Fibroblast of upper back skin (primary cell): ENCODE results near the gene RNF214.

ENCODE experiments used
- DNase-seq: peaks from one replicate; pipeline ENCODE4 v3.0.0-alpha.2; 2013

Gene RNF214

DNA sequence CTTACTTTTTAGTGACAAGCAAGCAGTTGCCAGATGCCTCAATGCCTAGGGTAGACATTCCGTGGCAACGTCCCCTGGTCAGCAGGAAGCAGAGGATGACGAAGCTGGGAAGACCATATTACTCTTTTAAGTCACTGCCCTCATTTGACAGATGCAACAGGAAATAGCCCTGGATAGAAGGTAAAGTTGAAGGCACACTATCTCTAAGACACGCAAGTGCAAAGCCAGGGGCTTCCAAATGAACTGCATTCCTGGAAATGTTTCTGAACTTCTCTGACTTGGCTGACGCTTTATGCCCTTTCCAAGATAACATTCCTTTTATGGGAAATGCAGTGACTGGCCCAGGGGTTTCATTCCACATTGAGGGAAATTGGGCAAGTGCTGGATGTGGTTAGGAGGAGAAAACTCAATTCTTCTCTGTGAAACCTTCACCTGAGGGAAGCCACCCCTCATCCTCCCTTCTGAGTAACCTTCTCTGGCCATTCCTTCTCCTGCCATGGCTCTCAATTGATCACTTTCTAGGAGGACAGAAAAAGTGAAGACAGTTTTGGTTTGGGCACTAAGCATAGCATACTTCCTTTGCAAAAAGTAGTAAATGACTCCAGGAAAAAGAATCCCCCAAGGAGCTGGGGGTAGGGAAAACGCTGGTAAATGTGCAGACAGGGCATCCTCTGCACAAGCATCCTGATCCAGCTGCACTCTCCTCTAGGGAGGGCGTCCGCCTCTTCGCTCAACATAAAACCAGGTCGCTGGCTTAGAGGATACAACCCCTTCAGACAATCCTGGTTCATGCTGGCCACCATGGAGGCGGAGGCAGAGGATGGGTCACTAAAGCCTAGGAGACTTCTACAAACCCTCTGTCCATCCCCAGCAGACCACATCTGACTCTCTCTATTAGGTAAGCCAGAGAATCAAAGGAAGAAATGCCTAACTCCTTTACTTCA, 15.1 kb upstream of the RNF214 start:
- DNase-seq: peak; percentile 85

- DNase-seq: peak; percentile 79
Observed at GRCh38 chr11:117218133-117218915, 14.1 kb upstream of the RNF214 start.

- DNase-seq: no peak
Observed at GRCh38 chr11:117219001-117219400, 13.5 kb upstream of the RNF214 start.

- no peak for DNase-seq
Observed at GRCh38 chr11:117219455-117219854, 13.0 kb upstream of the RNF214 start.

GRCh38 chr11:117219995-117220394, 12.5 kb upstream of the RNF214 start:
- no peak for DNase-seq

DNA sequence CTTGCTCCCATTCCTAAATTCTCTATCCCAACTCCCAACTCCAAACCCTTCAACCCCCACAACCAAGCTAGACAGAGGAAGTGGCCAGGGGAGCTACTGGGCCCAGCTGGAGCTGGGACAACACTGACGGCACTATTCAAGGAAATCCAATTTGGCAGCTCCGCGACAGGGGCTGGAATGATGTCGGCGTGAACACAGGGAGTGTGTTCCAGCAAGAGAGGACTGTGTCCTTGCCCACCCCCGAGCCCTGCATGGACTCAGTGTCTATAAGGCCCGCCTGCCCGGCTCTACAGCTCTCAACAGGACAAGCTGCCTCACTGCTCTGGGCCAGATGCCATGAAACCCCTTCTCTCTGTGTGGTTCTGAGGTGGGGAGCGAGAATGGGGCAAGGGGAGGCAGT, 11.9 kb upstream of the RNF214 start:
- DNase-seq: no peak

- DNase-seq: no peak
Observed at GRCh38 chr11:117220999-117221774, 11.3 kb upstream of the RNF214 start.

DNA sequence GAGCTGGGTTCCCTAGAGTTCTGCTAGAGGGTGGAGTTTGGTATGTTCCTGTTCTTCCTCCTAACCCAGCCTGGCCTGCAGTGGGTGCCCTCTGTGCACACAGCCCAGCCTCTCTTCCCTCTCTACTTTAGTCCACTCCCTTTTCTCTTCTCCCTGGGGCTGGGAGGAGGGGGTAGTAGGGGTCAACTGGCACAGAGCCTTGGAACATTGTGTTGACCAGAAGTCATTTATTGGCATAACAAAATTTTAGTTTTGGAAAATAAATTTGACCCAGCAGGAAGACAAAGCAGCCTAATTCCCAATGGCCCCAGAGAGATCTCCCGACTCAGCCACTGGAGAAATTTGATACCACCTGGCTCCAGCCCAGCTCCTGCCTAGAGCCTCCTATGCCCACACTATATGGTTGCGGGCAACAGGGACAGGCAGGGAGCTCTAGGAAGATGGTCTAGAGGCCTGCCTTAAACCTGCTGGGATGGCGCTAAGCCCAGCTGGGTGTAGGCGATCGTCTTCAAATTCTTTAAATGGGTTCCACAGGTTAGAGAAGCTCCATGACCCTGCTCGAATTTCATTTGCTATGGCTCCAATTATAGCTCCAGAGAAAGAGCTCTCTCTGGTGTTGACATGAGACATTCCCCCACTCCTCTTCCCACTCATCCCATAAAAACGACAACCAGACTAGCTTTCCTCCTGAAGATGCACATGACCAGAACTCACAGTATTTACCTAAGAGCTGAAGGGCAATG, 10.5 kb upstream of the RNF214 start:
- DNase-seq: peak; percentile 65

GRCh38 chr11:117222991-117223740, 9.3 kb upstream of the RNF214 start:
- no peak for DNase-seq

GRCh38 chr11:117223741-117224689, 8.5 kb upstream of the RNF214 start:
- no peak for DNase-seq

GRCh38 chr11:117225553-117226170, 6.8 kb upstream of the RNF214 start:
- DNase-seq: no peak

DNA sequence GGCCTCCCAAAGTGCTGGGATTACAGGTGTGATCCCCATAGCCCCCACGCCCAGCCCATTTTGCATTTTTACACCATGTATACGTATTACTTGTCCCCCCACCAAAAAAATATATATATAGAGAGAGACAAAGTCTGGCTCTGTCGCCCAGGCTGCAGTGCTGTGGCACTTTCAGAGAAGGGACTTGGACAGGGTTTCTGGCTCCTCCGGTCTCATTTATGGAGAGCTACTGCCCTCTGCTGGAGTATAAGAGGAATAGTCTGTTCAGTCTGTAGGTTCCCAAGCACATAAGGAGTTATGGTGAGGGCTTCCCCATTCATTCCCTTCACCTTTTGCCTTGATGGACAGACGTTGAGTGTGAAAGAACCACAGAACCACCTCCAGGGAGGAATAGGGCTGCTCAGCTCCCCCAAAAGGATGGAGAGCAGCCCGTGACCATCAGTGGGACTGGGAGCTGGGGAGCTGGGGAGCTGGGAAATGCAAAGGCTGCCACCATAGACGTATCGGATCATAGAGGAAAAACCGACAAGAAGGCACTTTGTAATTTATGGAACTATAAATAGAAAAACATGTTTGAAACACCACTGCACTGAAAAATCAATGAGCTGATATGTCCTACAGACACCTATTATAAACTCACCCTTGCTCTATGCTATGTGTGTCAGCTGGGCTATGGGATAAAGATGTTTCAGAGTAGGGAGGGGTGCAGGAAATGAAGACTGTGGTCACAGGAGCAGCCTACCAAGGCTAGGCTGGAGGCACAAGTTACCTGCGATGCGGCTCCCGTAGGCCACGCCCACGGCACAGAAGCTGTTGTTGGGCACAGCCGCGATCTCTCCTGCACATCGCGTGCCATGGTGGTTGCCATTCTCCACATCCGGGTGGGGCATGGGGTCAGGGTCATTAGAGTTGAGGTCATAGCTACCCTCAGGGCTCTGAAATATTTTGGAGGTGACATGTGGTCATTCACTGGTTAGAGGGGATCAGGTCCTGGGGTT, 5.8 kb upstream of the RNF214 start:
- DNase-seq: peak; percentile 75

DNA sequence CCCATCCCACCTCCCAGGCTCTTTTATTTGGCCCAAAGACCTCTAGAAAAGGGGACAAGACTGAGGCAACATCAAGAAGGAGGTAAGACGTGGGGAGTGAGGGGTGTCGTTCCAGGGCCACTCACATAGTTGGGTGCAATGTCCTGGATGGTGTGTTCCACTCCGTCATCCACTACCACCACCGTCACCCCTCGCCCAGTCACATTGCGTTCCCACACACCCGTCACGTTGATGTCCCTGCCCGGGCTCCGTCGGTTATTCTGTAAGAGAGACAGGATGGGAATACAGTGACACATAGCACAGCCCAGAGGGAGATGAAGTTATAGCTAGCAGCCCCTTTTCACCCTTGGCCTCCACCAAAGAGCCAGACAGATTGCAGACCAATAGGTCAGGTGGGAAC, 4.4 kb upstream of the RNF214 start:
- no peak for DNase-seq

DNA sequence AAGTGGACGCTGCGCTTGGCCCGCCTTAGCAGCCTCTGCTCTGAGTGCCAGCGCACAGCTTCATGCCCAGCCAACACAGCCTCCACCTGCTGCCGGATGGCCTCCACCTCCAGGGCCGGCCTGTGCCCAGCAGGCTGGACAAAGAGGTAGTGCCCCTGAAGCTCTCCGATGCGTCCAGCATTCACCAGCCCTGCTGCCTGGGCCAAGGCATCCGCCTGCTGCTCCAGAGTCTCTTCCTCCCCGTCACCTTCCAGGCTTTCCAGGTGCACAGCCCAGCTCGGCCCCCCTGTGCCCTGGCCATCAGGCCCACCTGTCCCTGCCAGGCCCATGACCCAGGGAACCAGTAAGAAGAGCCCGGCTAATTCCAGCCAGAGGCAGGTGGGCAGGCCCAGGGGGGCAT, 3.1 kb upstream of the RNF214 start:
- DNase-seq: no peak

DNA sequence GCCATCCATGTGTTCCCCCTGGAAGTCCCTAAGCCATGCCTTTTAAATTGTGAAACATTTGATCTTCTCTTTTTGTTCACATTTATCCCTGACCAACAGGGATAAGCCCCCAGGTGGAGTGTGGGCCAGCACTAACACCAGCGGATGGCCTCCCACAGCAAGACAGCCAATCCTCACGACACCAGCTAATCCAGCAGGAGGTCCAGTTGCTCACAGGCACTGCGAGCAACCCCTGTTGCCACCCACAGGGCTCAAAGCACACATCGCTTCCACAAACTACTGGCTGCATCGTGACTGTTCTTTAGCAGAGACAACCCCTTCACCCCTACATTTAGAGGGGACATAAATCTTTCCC, 2.6 kb upstream of the RNF214 start:
- DNase-seq: no peak

GRCh38 chr11:117230286-117230961, 2.0 kb upstream of the RNF214 start:
- DNase-seq: no peak

- no peak for DNase-seq
Observed at GRCh38 chr11:117230999-117231841, 1.3 kb upstream of the RNF214 start.

GRCh38 chr11:117231842-117232091, 704 bp upstream of the RNF214 start, which contains the start of gene PCSK7:
Gene PCSK7, minus strand, starts transcription at chr11:117232073. Its CDS starts 2,229 bp downstream, at chr11:117229844.
- no peak for DNase-seq
